GM10847 (cell line): ENCODE measurements around the gene WEE1.

ENCODE experiments used
- POLR2A ChIP-seq: IDR thresholded peaks from 2 replicates; pipeline ENCODE4 v1.6.1; 2011; ENCODE audit not compliant: insufficient read length; ENCODE audit errors: extremely low read depth

Gene WEE1

DNA sequence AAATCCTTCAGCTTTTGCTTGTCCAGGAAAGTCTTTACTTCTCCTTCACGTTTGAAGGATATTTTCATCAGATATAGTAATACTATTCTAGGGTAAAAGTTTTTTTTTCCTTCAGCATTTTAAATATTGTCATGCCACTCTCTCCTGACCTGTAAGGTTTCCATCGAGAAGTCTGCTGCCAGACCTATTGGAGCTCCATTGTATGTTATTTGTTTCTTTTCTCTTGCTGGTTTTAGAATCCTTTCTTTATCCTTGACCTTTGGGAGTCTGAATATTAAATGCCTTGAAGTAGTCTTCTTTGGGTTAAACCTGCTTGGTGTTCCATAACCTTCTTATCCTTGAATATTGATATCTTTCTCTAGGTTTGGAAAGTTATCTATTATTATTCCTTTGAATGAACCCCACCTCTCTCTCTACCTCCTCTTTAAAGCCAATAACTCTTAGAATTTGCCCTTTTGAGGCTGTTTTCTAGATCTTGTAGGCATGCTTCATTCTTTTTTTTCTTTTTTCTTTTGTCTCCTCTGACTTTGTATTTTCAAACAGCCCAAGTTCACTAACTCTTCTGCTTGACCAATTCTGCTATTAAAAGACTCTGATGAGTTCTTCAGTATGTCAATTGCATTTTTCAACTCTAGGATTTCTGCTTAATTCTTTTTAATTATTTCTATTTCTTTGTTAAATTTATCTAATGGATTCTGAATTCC, 12.0 kb upstream of the WEE1 start:
- TF ChIP-seq POLR2A: no peak

DNA sequence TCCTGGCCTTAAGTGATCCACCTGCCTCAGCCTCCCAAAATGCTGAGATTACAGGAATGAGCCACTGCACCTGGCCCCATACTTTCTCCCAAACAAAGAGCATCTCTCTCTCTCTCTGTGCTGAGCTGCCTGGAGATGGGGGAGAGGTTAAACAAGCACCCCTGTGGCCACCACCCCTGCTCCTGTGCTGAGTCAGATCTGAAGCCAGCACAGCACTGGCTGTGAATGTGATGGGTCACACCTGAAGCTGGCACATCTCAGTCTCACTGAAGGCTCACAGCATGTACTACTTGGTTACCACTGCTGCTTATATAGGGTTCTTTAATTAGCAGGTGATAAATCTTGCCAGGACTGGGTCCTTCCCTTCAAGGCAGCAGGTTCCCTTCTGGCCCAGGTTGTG, 10.8 kb upstream of the WEE1 start:
- TF ChIP-seq POLR2A: no peak

DNA sequence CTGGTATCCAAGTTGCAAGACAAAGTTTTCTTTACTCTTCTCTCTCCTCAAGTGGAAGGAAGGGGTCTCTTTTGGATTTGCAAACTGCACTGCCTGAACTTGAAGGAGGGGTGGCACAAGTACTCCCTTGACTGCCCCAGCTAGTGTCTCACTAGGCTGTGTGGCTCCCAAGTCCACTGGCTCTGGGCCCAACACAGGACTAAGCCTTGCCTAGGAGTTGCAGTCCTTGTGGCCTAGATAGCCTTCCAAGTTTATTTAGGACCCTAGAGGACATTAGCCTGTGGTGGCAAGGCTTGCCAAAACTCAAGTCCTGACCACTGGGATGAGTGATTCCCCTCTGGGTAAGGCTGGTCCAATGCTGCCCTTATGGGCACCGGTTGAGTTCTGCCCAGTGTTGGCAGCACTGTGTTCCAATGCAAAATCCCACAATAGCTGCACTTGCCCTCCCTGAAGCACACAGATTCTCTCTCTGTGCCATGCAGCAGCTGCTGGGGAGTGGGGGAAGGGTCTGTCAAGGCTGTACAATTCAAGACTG, 10.2 kb upstream of the WEE1 start:
- no peak for TF ChIP-seq POLR2A

GRCh38 chr11:9565822-9566560, 7.5 kb upstream of the WEE1 start:
- no peak for TF ChIP-seq POLR2A

GRCh38 chr11:9566561-9567063, 6.9 kb upstream of the WEE1 start:
- TF ChIP-seq POLR2A: no peak

GRCh38 chr11:9567401-9567800, 6.1 kb upstream of the WEE1 start:
- TF ChIP-seq POLR2A: no peak

DNA sequence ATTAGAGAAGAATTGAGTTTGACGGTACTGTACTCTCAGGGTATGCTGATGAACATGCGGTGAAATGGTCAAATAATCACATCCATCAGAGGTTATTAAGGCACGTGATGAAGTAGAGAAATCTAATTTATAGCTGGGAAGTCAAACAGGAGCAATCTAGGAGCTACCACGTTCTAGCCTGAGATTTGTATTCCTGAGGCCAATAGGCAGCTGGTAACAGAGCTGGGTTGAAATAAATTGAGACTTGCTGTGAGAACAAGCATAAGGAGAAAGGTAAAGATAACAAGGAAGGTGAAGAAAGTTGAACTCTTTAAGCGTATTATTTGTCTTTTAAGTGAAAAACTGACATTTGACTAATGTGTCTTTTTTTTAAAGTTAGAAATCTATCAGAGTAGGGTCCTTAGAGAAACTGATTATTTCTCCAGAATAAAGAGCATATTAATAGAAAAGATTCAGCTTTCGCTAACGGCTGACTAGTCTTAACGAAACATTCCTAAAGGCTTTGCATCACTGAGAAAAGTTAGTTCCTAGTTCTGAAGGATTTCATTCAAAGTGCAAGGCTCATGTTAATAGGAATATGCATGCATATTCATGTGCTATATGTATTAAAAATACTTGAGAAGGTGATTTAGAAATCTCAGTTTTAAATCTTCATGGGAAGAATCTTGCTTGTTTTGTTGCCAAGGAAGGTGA, 5.2 kb upstream of the WEE1 start:
- no peak for TF ChIP-seq POLR2A

DNA sequence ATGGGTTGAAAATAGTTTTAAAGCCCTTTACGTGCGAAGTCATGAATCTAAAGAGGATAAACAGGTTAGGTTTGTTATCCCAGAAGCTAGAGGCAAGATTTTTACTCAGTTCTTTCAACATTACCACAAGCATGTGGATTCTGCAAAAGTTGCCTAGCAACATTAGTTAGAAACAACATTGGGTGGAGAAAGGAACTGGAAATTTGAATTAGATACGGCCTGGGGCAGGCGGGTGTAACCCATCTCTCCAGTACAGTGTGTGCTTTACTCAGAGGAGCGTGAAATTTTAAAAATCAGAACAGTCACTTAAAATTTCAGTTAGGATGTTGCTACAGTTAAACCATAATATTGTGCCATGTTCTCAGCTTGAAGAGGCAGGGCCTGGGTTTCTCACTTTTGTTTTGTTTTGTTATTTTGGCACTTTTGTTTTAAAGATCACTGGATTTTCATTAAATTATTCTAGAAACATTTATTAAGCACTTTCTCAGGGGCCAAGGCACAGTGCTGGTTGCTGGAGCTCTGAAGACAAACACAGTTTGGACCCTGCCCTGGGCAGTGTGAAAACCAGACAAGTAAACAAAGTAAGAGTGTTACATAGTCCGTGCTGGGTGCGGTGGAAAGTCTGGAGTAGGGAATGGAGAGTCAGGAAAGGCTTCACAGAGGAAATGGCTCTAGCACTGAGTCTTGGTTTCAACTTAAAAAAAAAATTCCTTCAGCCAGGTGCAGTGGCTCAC, 4.4 kb upstream of the WEE1 start:
- no peak for TF ChIP-seq POLR2A

- no peak for TF ChIP-seq POLR2A
Measured at GRCh38 chr11:9569588-9570164, 3.8 kb upstream of the WEE1 start.

DNA sequence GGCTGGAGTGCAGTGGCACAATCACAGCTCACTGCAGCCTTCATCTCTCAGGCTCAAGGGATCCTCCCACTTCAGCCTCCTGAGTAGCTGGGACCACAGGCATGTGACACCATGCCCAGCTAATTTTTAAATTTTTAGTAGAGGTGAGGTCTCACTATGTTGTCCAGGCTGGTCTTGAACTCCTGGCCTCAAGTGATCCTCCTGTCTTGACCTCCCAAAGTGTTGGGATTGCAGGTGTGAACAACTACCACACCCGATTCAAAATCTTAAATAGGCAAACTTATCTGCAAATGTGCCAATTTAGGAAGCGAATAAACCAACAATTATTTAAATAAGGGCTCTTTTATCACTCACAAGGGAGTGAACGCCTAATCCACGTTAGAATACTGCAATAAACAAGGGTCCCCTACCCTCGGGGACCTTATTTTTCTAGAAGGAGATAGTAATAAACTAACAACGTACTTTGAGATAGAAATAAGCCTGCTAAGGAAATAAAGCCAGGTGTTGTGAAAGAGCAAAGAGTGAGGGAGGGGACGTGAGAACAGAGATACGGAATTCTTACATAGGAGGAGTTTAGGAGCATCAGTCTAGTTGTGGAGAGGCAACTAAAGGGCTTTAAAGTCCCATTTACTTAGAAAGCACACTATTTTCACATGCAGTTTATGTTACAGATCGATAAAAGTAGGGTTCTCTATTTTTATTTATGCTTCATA, 3.0 kb upstream of the WEE1 start:
- TF ChIP-seq POLR2A: no peak

DNA sequence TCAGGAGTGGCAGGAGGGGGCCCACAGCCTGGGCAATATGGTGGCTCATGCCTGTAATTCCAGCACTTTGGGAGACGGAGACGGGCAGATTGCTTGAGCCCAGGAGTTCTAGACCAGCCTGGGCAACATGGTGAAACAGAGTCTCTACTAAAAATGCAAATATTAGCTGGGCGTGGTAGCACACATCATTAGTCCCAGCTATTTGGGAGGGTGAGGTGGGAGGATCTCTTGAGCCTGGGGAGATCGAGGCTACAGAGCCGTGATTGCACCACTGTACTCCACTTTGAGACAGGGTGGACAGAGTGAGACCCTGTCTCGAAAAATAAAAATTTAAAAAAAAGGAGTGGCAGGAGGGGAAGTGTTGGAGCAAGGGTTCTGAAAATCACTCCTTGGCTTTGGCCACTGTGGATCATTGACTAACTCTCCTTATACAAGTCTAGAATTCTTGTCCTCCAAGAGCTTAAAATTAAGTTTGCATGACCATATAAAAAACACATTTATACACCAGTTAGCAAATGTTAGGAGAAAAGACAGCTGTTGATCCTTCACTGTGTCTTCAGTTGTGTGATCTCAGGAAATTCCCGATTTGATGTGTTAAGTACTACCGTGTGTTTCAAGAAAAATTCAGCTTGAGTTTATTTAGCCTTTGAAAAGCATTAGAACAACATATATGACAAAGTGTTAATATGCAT, 2.3 kb upstream of the WEE1 start:
- no peak for TF ChIP-seq POLR2A

GRCh38 chr11:9571763-9572115, 1.7 kb upstream of the WEE1 start:
- no peak for TF ChIP-seq POLR2A

- TF ChIP-seq POLR2A: no peak
Measured at GRCh38 chr11:9573775-9574621, 528 bp downstream of the WEE1 start.

- TF ChIP-seq POLR2A: no peak
Measured at GRCh38 chr11:9574622-9575259, 1.3 kb downstream of the WEE1 start.
